ENCODE results near the gene SLIT2. TPM values are rescaled to one million over a fixed set of nuclear protein-coding genes. Genes with fewer than 3 reads are reported as not detected.

SLIT2 gene
- total and polyA plus RNA-seq, 2 donors (not counting 1 experiment from before 2014, with no cell fraction given), result not detected

GRCh38 chr4:20259707-20260106, 8.0 kb downstream of the SLIT2 start:
- Mint-ChIP-seq H3K27ac (no peak overlapping the region), H3K9me3 (ENCODE audit: insufficient read depth) (no peaks in the 10 kb centered on the region), H3K4me3 (no peak overlapping the region), H3K27me3 (peaks cover 25% of the 10 kb centered on the region), H3K4me1 (peaks cover 6% of the 10 kb centered on the region)
- ChIA-PET CTCF (no interaction called here), POLR2A (no interaction called here)
- Histone ChIP-seq H3K9me3 (ENCODE audit: control extremely low read depth in 1 of 3, control insufficient read depth in 2 of 3, insufficient read depth in 1 of 3, low read length in 2 of 3) (peaks cover 0 to 3% (median 0%) of the 10 kb centered on the region in 3 donors), H2AFZ (ENCODE audit: insufficient read depth, low read depth, low read length, poor library complexity, severe bottlenecking) (no peak overlapping the region), H3K27me3 (replicated peaks in 1 of 4; ENCODE audit: control extremely low read depth in 1 of 4, control insufficient read depth in 3 of 4, insufficient read depth in 4 of 4, low read length in 3 of 4) (peaks cover 0 to 9% (median 4%) of the 10 kb centered on the region in 4 experiments), H3K4me2 (replicated peaks; ENCODE audit: low read depth, low read length, poor library complexity, severe bottlenecking) (no peak overlapping the region), H3K4me3 (ENCODE audit: control extremely low read depth in 1 of 5, extremely low read depth in 1 of 5, insufficient read depth in 1 of 5, low read depth in 2 of 5, low read length in 4 of 5) (no peak overlapping the region), H3K9ac (ENCODE audit: low read length) (no peak overlapping the region), H3K36me3 (replicated peaks in 1 of 2; ENCODE audit: control extremely low read depth in 1 of 2, control insufficient read depth in 1 of 2, extremely low read depth in 1 of 2, insufficient read depth in 2 of 2, low read length in 1 of 2) (no peaks in the 10 kb centered on the region), H3K27ac (ENCODE audit: low read length in 2 of 2) (no peak overlapping the region), H3K4me1 (ENCODE audit: control insufficient read depth in 2 of 2, insufficient read depth in 2 of 2, low read length in 2 of 2) (peaks cover 2 to 4% of the 10 kb centered on the region in 2 donors), H3K79me2 (ENCODE audit: control insufficient read depth, insufficient read depth, low read length) (no peaks in the 10 kb centered on the region), H4K20me1 (ENCODE audit: control insufficient read depth, insufficient read depth, low read length, poor library complexity, severe bottlenecking) (no peaks in the 10 kb centered on the region)
- TF ChIP-seq EZH2 (IDR thresholded peaks at IDR 0.05; ENCODE audit: borderline replicate concordance, insufficient read depth, low read depth, low read length, poor library complexity, severe bottlenecking) (no peak), CTCF (IDR thresholded peaks at IDR 0.05) (no peak)
- intact Hi-C loops (cut with micrococcal nuclease), result no loop called here
- no peak for DNase-seq
- no peak for ATAC-seq (ENCODE audit: low read depth)

GRCh38 chr4:20260821-20261220, 9.1 kb downstream of the SLIT2 start:
- WGBS (ENCODE audit: insufficient coverage), result 0% methylated on average over 1 of the region's 2 CpGs
- no peak overlapping the region for H3K4me3 ChIP-seq (ENCODE audit: control extremely low read depth in 1 of 5, extremely low read depth in 1 of 5, insufficient read depth in 1 of 5, low read depth in 2 of 5, low read length in 4 of 5)

More at GRCh38 chr4:20260821-20261220, 9.1 kb downstream of the SLIT2 start:
- H3K27ac Mint-ChIP-seq, result no peak overlapping the region
- no peak overlapping the region for H3K4me3 Mint-ChIP-seq
- no peak for ATAC-seq (ENCODE audit: low read depth)
- Histone ChIP-seq H3K36me3 (replicated peaks in 1 of 2; ENCODE audit: control extremely low read depth in 1 of 2, control insufficient read depth in 1 of 2, extremely low read depth in 1 of 2, insufficient read depth in 2 of 2, low read length in 1 of 2) (no peaks in the 10 kb centered on the region), H2AFZ (ENCODE audit: insufficient read depth, low read depth, low read length, poor library complexity, severe bottlenecking) (no peak overlapping the region), H3K79me2 (ENCODE audit: control insufficient read depth, insufficient read depth, low read length) (no peaks in the 10 kb centered on the region), H3K9me3 (ENCODE audit: control extremely low read depth in 1 of 3, control insufficient read depth in 2 of 3, insufficient read depth in 1 of 3, low read length in 2 of 3) (no peaks in the 10 kb centered on the region), H3K27me3 (replicated peaks in 1 of 4; ENCODE audit: control extremely low read depth in 1 of 4, control insufficient read depth in 3 of 4, insufficient read depth in 4 of 4, low read length in 3 of 4) (peaks cover 0 to 4% (median 0%) of the 10 kb centered on the region in 4 experiments), H3K27ac (ENCODE audit: low read length in 2 of 2) (no peak overlapping the region), H3K9ac (ENCODE audit: low read length) (no peak overlapping the region), H3K4me2 (replicated peaks; ENCODE audit: low read depth, low read length, poor library complexity, severe bottlenecking) (no peak overlapping the region), H3K4me1 (ENCODE audit: control insufficient read depth in 2 of 2, insufficient read depth in 2 of 2, low read length in 2 of 2) (no peaks in the 10 kb centered on the region), H4K20me1 (ENCODE audit: control insufficient read depth, insufficient read depth, low read length, poor library complexity, severe bottlenecking) (no peaks in the 10 kb centered on the region)
- no peaks in the 10 kb centered on the region for H3K4me1 Mint-ChIP-seq
- DNase-seq, result no peak
- TF ChIP-seq EZH2 (IDR thresholded peaks at IDR 0.05; ENCODE audit: borderline replicate concordance, insufficient read depth, low read depth, low read length, poor library complexity, severe bottlenecking), result no peak
- TF ChIP-seq CTCF (IDR thresholded peaks at IDR 0.05), result no peak
- no peaks in the 10 kb centered on the region for H3K9me3 Mint-ChIP-seq (ENCODE audit: insufficient read depth)
- CTCF ChIA-PET, result no interaction called here
- POLR2A ChIA-PET, result no interaction called here
- intact Hi-C loops (cut with micrococcal nuclease), result no loop called here
- H3K27me3 Mint-ChIP-seq, result peaks cover 14% of the 10 kb centered on the region

All from B cell (primary cell).